ENCODE data around the gene SLC27A5. TPM values are rescaled to one million over a fixed set of nuclear protein-coding genes. Genes with fewer than 3 reads are reported as not detected.

Gene SLC27A5
- total RNA-seq, 4 donors from 2014 or later = 2.6 to 7.4 (median 5.5) TPM

DNA sequence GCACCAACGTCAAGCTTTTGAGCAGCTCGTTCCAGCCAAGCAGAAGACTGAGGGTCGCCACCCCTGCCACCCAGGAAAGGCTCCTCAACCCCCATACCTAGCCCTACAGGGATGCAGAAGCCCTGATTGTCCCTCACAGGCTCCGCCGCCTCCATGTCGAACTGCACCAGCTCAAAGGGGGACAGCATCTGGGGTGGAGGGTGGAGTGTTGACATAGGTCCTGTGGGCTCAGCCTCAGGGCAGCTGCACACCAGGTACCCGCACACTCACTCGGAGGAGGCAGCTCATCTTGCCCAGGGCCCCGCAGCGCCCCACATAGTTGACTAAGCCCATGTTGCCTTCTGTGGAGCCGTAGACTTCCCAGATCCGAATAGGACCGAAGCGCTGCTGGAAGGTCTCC, 11.6 kb downstream of the SLC27A5 start:
- no peak for ATAC-seq
- no peaks in the 10 kb centered on the region for H3K9me3 ChIP-seq
- H3K27ac ChIP-seq = peak overlapping the region in 1 of 4 donors; percentile 87
- H3K36me3 ChIP-seq = no peaks in the 10 kb centered on the region
- H3K4me3 ChIP-seq = peak overlapping the region in 1 of 2 donors; percentile 59
- TF ChIP-seq EP300 (IDR thresholded peaks at IDR 0.05) = no peak
- TF ChIP-seq, protein P1, sequence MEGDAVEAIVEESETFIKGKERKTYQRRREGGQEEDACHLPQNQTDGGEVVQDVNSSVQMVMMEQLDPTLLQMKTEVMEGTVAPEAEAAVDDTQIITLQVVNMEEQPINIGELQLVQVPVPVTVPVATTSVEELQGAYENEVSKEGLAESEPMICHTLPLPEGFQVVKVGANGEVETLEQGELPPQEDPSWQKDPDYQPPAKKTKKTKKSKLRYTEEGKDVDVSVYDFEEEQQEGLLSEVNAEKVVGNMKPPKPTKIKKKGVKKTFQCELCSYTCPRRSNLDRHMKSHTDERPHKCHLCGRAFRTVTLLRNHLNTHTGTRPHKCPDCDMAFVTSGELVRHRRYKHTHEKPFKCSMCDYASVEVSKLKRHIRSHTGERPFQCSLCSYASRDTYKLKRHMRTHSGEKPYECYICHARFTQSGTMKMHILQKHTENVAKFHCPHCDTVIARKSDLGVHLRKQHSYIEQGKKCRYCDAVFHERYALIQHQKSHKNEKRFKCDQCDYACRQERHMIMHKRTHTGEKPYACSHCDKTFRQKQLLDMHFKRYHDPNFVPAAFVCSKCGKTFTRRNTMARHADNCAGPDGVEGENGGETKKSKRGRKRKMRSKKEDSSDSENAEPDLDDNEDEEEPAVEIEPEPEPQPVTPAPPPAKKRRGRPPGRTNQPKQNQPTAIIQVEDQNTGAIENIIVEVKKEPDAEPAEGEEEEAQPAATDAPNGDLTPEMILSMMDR (IDR thresholded peaks at IDR 0.05) = no peak
- TF ChIP-seq POLR2AphosphoS5 (IDR thresholded peaks at IDR 0.05) = no peak
- TF ChIP-seq POLR2A (IDR thresholded peaks at IDR 0.05) = no peak
- H3K27me3 ChIP-seq = no peaks in the 10 kb centered on the region
- 60 to 100% methylated on average over 1 of the region's 14 CpGs for WGBS, 2 donors (ENCODE audit: low coverage in 1 of 2)
- H3K4me1 ChIP-seq = peaks cover 0 to 26% (median 18%) of the 10 kb centered on the region in 3 donors

DNA sequence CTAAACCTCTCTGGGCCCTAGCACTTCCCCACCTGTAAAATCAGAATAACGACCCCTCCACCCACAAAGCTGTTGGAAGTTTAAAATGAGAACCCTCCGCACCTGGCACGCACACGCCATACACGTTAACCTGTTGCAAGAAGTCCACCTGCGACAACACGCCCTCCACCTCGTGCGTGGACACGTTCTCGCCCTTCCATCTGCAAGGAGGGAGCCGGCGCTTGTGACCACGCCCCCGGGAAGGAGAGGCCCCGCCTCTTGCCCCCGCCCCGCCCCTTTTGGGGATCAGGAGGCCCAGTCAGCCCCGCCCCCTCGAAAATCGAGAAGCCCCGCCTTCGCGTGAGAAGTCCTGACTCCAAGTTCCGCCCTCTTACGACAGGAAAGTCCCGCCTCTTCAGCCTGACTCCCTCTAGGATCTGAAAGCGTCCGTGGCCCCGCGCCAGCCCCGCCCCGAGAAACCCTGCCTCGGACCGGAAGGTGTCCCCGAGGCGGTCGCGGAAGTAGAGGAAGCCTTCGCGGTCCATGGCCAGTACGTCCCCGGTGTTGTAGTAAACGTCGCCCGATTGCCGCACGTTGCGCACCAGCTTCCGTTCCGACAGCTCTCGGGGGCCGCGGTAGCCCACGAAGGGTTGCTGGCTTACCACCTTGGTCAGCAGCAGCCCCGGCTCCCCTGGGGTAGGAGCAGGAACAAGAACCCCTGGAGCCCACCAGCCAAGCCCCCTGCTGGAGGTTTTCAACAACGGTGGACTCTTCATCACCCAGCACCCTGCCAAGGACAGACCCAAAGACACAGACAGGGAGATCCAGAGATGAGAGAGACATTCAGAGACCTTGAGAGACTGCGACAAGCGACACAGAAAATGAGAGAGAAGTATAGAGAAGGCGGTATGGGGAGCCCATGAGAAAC, 12.5 kb downstream of the SLC27A5 start:
- H3K36me3 ChIP-seq = no peaks in the 10 kb centered on the region
- H3K27me3 ChIP-seq = no peaks in the 10 kb centered on the region
- peak overlapping the region; percentile 56 to 59 for H3K4me3 ChIP-seq
- no peaks in the 10 kb centered on the region for H3K9me3 ChIP-seq
- WGBS, 2 donors (ENCODE audit: low coverage in 1 of 2) = 1 to 11% methylated on average over 3 to 25 of the region's 60 CpGs
- TF ChIP-seq POLR2A (IDR thresholded peaks at IDR 0.05) = no peak
- TF ChIP-seq POLR2AphosphoS5 (IDR thresholded peaks at IDR 0.05) = peak; percentile 80
- TF ChIP-seq, protein P1 (IDR thresholded peaks at IDR 0.05) = peak in 3 of 4 experiments; percentile 27 to 48 (median 40)
- H3K27ac ChIP-seq = peak overlapping the region; percentile 50 to 87 (median 82)
- H3K4me1 ChIP-seq = peaks cover 0 to 26% (median 18%) of the 10 kb centered on the region in 3 donors
- peak; percentile 100 for ATAC-seq

DNA sequence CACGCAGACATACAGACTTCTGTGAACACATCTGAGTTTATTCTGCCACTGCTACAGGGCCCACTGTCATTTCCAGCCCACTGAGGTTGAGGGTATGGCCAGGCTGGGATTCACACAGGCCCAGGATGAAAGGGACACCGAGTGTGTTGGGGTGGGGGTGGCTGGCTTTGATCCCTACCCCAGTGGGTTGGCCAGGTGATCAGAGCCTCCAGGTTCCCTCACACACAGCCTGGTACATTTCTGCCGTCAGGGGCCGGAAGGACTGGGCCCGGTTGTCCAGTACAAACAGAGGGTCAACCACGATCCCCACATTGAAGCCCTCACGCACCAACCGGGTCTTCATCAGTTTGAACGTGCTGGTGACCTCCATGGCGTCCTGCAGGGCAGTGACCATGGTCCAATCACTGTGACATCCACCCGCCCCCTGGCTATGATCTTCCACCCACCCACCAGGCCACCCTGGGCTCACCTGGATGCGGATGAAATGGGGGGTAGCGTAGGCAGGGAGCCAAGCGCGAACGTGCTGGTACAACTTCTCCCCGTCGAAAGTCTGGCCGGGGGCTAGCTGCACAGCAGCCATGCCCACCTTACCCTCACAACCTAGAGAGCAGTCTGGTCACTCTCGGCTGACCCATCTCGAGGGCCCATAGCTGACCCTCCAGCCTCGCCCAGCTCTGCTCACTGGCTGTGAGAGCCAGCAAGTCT, 13.3 kb downstream of the SLC27A5 start:
- WGBS, 2 donors (ENCODE audit: low coverage in 1 of 2) = 75% methylated on average over 7 of the region's 22 CpGs; no CpG with 5 or more reads in 1 of the 2 donors
- H3K9me3 ChIP-seq = no peaks in the 10 kb centered on the region
- peak overlapping the region in 3 of 4 donors; percentile 65 to 87 (median 80) for H3K27ac ChIP-seq
- no peaks in the 10 kb centered on the region for H3K27me3 ChIP-seq
- H3K4me3 ChIP-seq = peak overlapping the region; percentile 3 to 59
- peaks cover 0 to 26% (median 18%) of the 10 kb centered on the region in 3 donors for H3K4me1 ChIP-seq
- TF ChIP-seq, protein P1 (IDR thresholded peaks at IDR 0.05) = no peak
- TF ChIP-seq POLR2AphosphoS5 (IDR thresholded peaks at IDR 0.05) = no peak
- no peak for TF ChIP-seq EP300 (IDR thresholded peaks at IDR 0.05)
- no peak for TF ChIP-seq POLR2A (IDR thresholded peaks at IDR 0.05)
- H3K36me3 ChIP-seq = no peaks in the 10 kb centered on the region
- ATAC-seq = no peak

DNA sequence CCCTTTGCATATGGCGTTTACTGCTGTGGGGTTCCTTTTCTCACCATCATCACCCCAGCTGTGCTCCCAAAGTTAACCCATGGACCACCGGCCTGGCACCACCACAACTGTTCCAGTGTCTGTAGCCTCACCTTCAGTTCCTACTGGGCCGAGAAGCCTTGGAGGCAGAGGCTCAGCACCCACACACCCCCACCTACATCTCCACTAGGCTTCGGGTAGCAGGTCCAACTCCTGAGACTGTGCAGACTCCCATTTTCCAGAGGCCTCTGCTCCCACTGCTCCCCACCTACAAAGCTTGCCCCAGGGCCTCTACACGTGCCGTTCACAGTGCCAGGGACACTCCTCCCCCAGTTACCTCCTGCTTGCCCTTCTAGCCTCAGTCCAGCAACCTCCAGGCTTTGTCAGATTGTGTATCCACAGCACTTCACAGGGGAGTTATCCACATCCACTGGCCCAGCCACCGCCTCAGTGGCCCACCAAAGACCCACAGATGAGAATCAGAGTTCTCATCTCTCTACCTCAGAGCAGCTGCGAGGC, 14.1 kb downstream of the SLC27A5 start:
- Histone ChIP-seq H3K4me1 (peaks cover 0 to 26% (median 18%) of the 10 kb centered on the region in 3 donors), H3K9me3 (no peaks in the 10 kb centered on the region), H3K27ac (no peak overlapping the region), H3K4me3 (no peak overlapping the region), H3K36me3 (no peaks in the 10 kb centered on the region), H3K27me3 (no peaks in the 10 kb centered on the region)
- ATAC-seq = no peak
- TF ChIP-seq, protein P1 (IDR thresholded peaks at IDR 0.05) = no peak
- TF ChIP-seq POLR2AphosphoS5 (IDR thresholded peaks at IDR 0.05) (no peak), POLR2A (IDR thresholded peaks at IDR 0.05) (no peak), EP300 (IDR thresholded peaks at IDR 0.05) (no peak)
- 75 to 86% methylated on average over 1 to 6 of the region's 8 CpGs for WGBS, 2 donors (ENCODE audit: low coverage in 1 of 2)
